H1 (cell line): ENCODE measurements around the gene CPEB3. TPM values are rescaled to one million over a fixed set of nuclear protein-coding genes. Genes with fewer than 3 reads are reported as not detected.

Experiments used
- CTCF ChIA-PET: fragments of 300-600 bp; sonication (Branson Sonifier 250); formaldehyde crosslinking; loops from one replicate; lab custom pipeline; 2021; ENCODE audit not compliant: partially characterized antibody; lab: Charles Lee
- POLR2A ChIA-PET: fragments of 300-600 bp; sonication (Branson Sonifier 250); formaldehyde crosslinking; loops from one replicate; lab custom pipeline; 2021; ENCODE audit warnings: inconsistent platforms; ENCODE audit not compliant: partially characterized antibody; lab: Charles Lee
- DNase-seq, 2 experiments: peaks; one replicate each; pipeline versions ENCODE4 v3.0.0 to v3.0.0-alpha.2; 2010 to 2022; ENCODE audit warnings: low spot score in 2 of 2, low read depth in 1 of 2, mixed read lengths in 1 of 2
- FAIRE-seq: peaks from 2 replicates; lab custom pipeline; 2011; peaks lifted over from hg19 to GRCh38; lab: Jason Lieb, UNC
- H2AFZ ChIP-seq: 2 replicates; pipeline ENCODE4 v1.8.1; 2012; ENCODE audit warnings: low read length, inconsistent platforms
- H2AK5ac ChIP-seq: 2 replicates; pipeline ENCODE4 v1.6.1; 2013; ENCODE audit warnings: low read depth, low read length
- H2BK120ac ChIP-seq: replicated peaks from 2 replicates; pipeline ENCODE3; 2013; ENCODE audit warnings: low read depth, low read length, inconsistent platforms
- H2BK12ac ChIP-seq: 2 replicates; pipeline ENCODE4 v1.6.1; 2013; ENCODE audit warnings: low read depth, low read length
- H2BK15ac ChIP-seq: 2 replicates; pipeline ENCODE4 v1.6.1; 2013; ENCODE audit warnings: low read length
- H2BK20ac ChIP-seq: 2 replicates; pipeline ENCODE4 v1.6.1; 2013; ENCODE audit warnings: low read length
- H2BK5ac ChIP-seq: 2 replicates; pipeline ENCODE4 v1.6.1; 2013; ENCODE audit warnings: low read depth, low read length
- H3K14ac ChIP-seq: 2 replicates; pipeline ENCODE4 v1.6.1; 2013; ENCODE audit warnings: inconsistent platforms; ENCODE audit not compliant: insufficient read length
- H3K18ac ChIP-seq: 2 replicates; pipeline ENCODE4 v1.6.1; 2013; ENCODE audit warnings: low read length; ENCODE audit errors: extremely low read depth
- H3K23ac ChIP-seq: 2 replicates; pipeline ENCODE4 v1.6.1; 2013; ENCODE audit warnings: inconsistent platforms; ENCODE audit not compliant: insufficient read length
- H3K23me2 ChIP-seq: 2 replicates; pipeline ENCODE4 v1.6.1; 2013; ENCODE audit warnings: low read depth, low read length
- H3K27ac ChIP-seq: 2 replicates; pipeline ENCODE4 v1.6.1; 2011; ENCODE audit warnings: low read depth, low read length, inconsistent platforms
- H3K27me3 ChIP-seq, 4 experiments: replicated peaks in 1 of 4; 1 replicate in 1 of 4; 2 replicates in 3 of 4; pipeline versions ENCODE4 v1.6.1 to v1.8.1; 2011 to 2013; ENCODE audit warnings: low read length in 3 of 4, mild to moderate bottlenecking in 3 of 4, inconsistent platforms in 2 of 4, mixed read lengths in 2 of 4, moderate library complexity in 1 of 4; ENCODE audit not compliant: control insufficient read depth in 3 of 4, insufficient read depth in 3 of 4; ENCODE audit errors: extremely low read depth in 1 of 4
- H3K36me3 ChIP-seq, 4 experiments: 2 replicates each; pipeline versions ENCODE4 v1.6.1 to v1.8.1; 2011 to 2013; ENCODE audit warnings: mild to moderate bottlenecking in 4 of 4, low read length in 3 of 4, moderate library complexity in 2 of 4, control low read depth in 1 of 4, inconsistent platforms in 1 of 4; ENCODE audit not compliant: insufficient read depth in 4 of 4, control insufficient read depth in 2 of 4
- H3K4ac ChIP-seq: replicated peaks from 2 replicates; pipeline ENCODE3; 2013; ENCODE audit warnings: low read length, low read depth, mixed read lengths, inconsistent platforms; ENCODE audit not compliant: insufficient read length
- H3K4me1 ChIP-seq, 4 experiments: replicated peaks in 1 of 4; 1 replicate in 1 of 4; 2 replicates in 3 of 4; pipeline versions ENCODE4 v1.6.1 to v1.8.1; 2011 to 2013; ENCODE audit warnings: low read length in 3 of 4, inconsistent platforms in 2 of 4, mixed read lengths in 1 of 4; ENCODE audit not compliant: insufficient read depth in 4 of 4, control insufficient read depth in 3 of 4
- H3K4me2 ChIP-seq, 2 experiments: 2 replicates each; pipeline versions ENCODE4 v1.6.1 to v1.8.1; 2011 to 2013; ENCODE audit warnings: low read depth in 2 of 2, low read length in 2 of 2, control low read depth in 1 of 2, inconsistent platforms in 1 of 2, mild to moderate bottlenecking in 1 of 2; ENCODE audit not compliant: insufficient read depth in 1 of 2
- H3K4me3 ChIP-seq, 4 experiments: fragments of 200-600, 300-600 bp in 1 of 4; sonication (generic), shearing (Covaris generic), sonication (Bioruptor Twin) in 1 of 4; 2 replicates each; pipeline versions ENCODE4 v1.5.1 to v1.8.1; 2011 to 2016; ENCODE audit warnings: low read length in 4 of 4, low read depth in 3 of 4, control low read depth in 2 of 4, inconsistent platforms in 2 of 4, mild to moderate bottlenecking in 2 of 4, mixed read lengths in 1 of 4, moderate library complexity in 1 of 4; ENCODE audit not compliant: insufficient read depth in 2 of 4; ENCODE audit errors: extremely low read depth in 1 of 4
- H3K56ac ChIP-seq: replicated peaks from 2 replicates; pipeline ENCODE3; 2013; ENCODE audit warnings: low read depth, mild to moderate bottlenecking, mixed read lengths, low read length, inconsistent platforms; ENCODE audit not compliant: insufficient read length
- H3K79me1 ChIP-seq: 2 replicates; pipeline ENCODE4 v1.6.1; 2013; ENCODE audit warnings: low read depth, low read length, control low read depth
- H3K79me2 ChIP-seq, 2 experiments: 2 replicates each; pipeline versions ENCODE4 v1.6.1 to v1.8.1; 2012 to 2013; ENCODE audit warnings: low read length in 2 of 2, mild to moderate bottlenecking in 2 of 2, inconsistent platforms in 1 of 2; ENCODE audit not compliant: insufficient read depth in 2 of 2, control insufficient read depth in 1 of 2
- H3K9ac ChIP-seq, 4 experiments: replicated peaks in 1 of 4; 1 replicate in 1 of 4; 2 replicates in 3 of 4; pipeline versions ENCODE4 v1.6.1 to v1.8.1; 2011 to 2013; ENCODE audit warnings: low read depth in 3 of 4, low read length in 3 of 4, control low read depth in 2 of 4, mild to moderate bottlenecking in 2 of 4, moderate library complexity in 2 of 4, inconsistent platforms in 1 of 4; ENCODE audit errors: extremely low read depth in 1 of 4
- H3K9me3 ChIP-seq, 2 experiments: 2 replicates each; pipeline versions ENCODE4 v1.6.1 to v1.8.1; 2012 to 2013; ENCODE audit warnings: mild to moderate bottlenecking in 2 of 2, moderate library complexity in 2 of 2, control low read depth in 1 of 2, inconsistent platforms in 1 of 2, low read depth in 1 of 2, low read length in 1 of 2, mixed read lengths in 1 of 2; ENCODE audit not compliant: insufficient read depth in 2 of 2
- H4K20me1 ChIP-seq, 2 experiments: replicated peaks in 1 of 2; 2 replicates each; pipeline versions ENCODE3 to v1.8.1; 2011 to 2013; ENCODE audit warnings: inconsistent platforms in 2 of 2, low read length in 2 of 2, mild to moderate bottlenecking in 1 of 2; ENCODE audit not compliant: insufficient read depth in 2 of 2, control insufficient read depth in 1 of 2
- H4K5ac ChIP-seq: 2 replicates; pipeline ENCODE4 v1.6.1; 2013; ENCODE audit warnings: low read length, low read depth, mixed read lengths, inconsistent platforms; ENCODE audit not compliant: insufficient read length
- H4K8ac ChIP-seq: 2 replicates; pipeline ENCODE4 v1.8.0; 2013; ENCODE audit warnings: mild to moderate bottlenecking, moderate library complexity, low read length, inconsistent platforms; ENCODE audit not compliant: insufficient read depth; ENCODE audit errors: extremely low read depth
- H4K91ac ChIP-seq: replicated peaks from 2 replicates; pipeline ENCODE3; 2013; ENCODE audit warnings: low read length, mixed read lengths, inconsistent platforms; ENCODE audit not compliant: insufficient read length
- KDM5A ChIP-seq: fragments of 200-600 bp; IDR thresholded peaks from 2 replicates; pipeline ENCODE4 v1.7.1; 2012; ENCODE audit warnings: mild to moderate bottlenecking, low read length, inconsistent platforms, mixed read lengths
- POLR2A ChIP-seq, 2 experiments: IDR thresholded peaks; 1 replicate in 1 of 2; 2 replicates in 1 of 2; pipeline ENCODE4 v1.6.1; 2011; ENCODE audit warnings: low read depth in 2 of 2, low read length in 2 of 2, mild to moderate bottlenecking in 2 of 2; ENCODE audit errors: control extremely low read depth in 1 of 2
- SIRT6 ChIP-seq: IDR thresholded peaks from one replicate; pipeline ENCODE4 v1.7.1; 2012; ENCODE audit warnings: low read length, inconsistent platforms
- polyA plus RNA-seq, 7 experiments: library from polyadenylated mRNA; depleted of rRNA in 3 of 7; stranded (reverse) in 5 of 7; unstranded in 2 of 7; fragments of >200 nt in 5 of 7; fragments of 200-250 nt in 2 of 7; gene quantifications; 1 replicate in 5 of 7; 2 replicates in 1 of 7; 4 replicates in 1 of 7; pipeline versions ENCODE4 v1.2.1 to v1.2.3, GENCODE V29; 2011 to 2013; ENCODE audit warnings: missing spikeins in 2 of 7, mixed read lengths in 2 of 7
- total RNA-seq: library from RNA; stranded (reverse); fragmentation: NEBNext Ultra II Directional; extraction: Animal tissue kit (Norgen Biotek cat#: 25700); gene quantifications from 2 replicates; pipeline ENCODE4 v1.2.1, GENCODE V29; 2021

CPEB3 gene
- total and polyA plus RNA-seq, 2 of the 8 experiments (the other 6 are each of a cell fraction or from before 2014, with no cell fraction given), result 0.39 to 1.7 TPM

DNA sequence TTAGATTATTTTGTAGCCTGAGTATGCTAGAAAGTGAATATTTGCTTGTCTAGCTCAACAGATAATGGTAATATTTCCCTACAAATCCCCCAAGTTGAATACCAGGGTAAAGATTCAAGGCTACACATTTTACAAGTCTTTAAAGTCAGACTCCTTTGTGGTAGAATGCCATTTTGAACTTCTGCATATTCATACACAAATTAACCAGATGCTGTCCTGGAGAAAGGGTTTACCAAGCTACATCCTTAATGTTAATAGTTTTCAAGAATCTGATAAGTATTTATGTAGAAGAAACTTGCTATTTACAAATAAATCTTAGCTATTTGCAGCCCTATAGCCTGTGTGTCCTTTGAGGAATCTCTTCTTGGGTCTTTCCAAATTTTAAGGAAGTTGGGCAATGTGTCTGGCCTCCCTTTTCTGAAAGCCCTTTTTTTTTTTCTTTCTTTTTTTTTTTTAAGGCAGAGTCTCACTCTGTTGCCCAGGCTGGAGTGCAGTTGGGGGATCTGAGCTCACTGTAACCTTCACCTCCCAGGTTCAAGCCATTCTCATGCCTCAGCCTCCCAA is 82.6 kb downstream of the CPEB3 start:
- Histone ChIP-seq H3K4ac (no peak overlapping the region), H4K91ac (no peak overlapping the region), H3K27ac (no peak overlapping the region), H2BK20ac (no peak overlapping the region), H3K36me3 (no peaks in the 10 kb centered on the region), H3K9ac (no peak overlapping the region), H3K23me2 (no peaks in the 10 kb centered on the region), H2BK15ac (no peak overlapping the region), H3K27me3 (no peaks in the 10 kb centered on the region), H4K5ac (no peak overlapping the region), H2AK5ac (no peak overlapping the region), H2BK5ac (no peak overlapping the region), H3K23ac (no peak overlapping the region), H3K4me3 (no peak overlapping the region), H4K20me1 (no peaks in the 10 kb centered on the region), H3K56ac (no peak overlapping the region), H3K9me3 (no peaks in the 10 kb centered on the region), H2AFZ (no peak overlapping the region), H3K18ac (no peak overlapping the region), H3K79me2 (no peaks in the 10 kb centered on the region), H2BK120ac (no peak overlapping the region), H3K14ac (no peak overlapping the region), H3K4me2 (no peak overlapping the region), H2BK12ac (no peak overlapping the region), H3K79me1 (no peaks in the 10 kb centered on the region), H3K4me1 (no peaks in the 10 kb centered on the region), H4K8ac (no peak overlapping the region)
- DNase-seq, result no peak
- CTCF ChIA-PET, result interaction anchor here (0.5 to 1.2 kb wide), 4 partner anchors 22 to 263 kb away, joined by 3 to 5 read pairs (median 4); no protein-coding TSS in a partner anchor
- POLR2A ChIA-PET, result interaction anchor here (1.0 kb wide), 1 partner anchor 12 kb away, joined by 3 read pairs; no protein-coding TSS in a partner anchor
- TF ChIP-seq KDM5A (no peak), SIRT6 (no peak), POLR2A (IDR thresholded peaks at IDR 0.05; ENCODE audit: control extremely low read depth in 1 of 2, low read depth in 2 of 2, low read length in 2 of 2) (no peak)
- no peak for FAIRE-seq
